ENCODE data around the gene COPS3. TPM values are rescaled to one million over a fixed set of nuclear protein-coding genes. Genes with fewer than 3 reads are reported as not detected.

The COPS3 gene
- total RNA-seq, 6 experiments from 2014 or later, result 82.3 to 93.7 (median 86.7) TPM

- peaks cover 3% of the 10 kb centered on the region for H3K27me3 Mint-ChIP-seq (ENCODE audit: insufficient read depth)
- no peaks in the 10 kb centered on the region for H3K4me1 Mint-ChIP-seq (ENCODE audit: low read depth)
- peaks cover 39% of the 10 kb centered on the region for H3K36me3 Mint-ChIP-seq (ENCODE audit: low read depth)
- H3K27ac Mint-ChIP-seq, result no peak overlapping the region
- no peak for TF ChIP-seq CTCF (IDR thresholded peaks at IDR 0.05)
- no peak for DNase-seq
- no peaks in the 10 kb centered on the region for H3K9me3 Mint-ChIP-seq
- H3K4me3 Mint-ChIP-seq, result no peak overlapping the region
These were observed 60.5 kb downstream of the COPS3 start for GRCh38 chr17:17220529-17220928.

GRCh38 chr17:17217995-17218394 is 63.1 kb downstream of the COPS3 start:
- Mint-ChIP-seq H3K27ac (no peak overlapping the region), H3K27me3 (ENCODE audit: insufficient read depth) (peaks cover 3% of the 10 kb centered on the region; the same call in 1 of the 2 replicates), H3K4me1 (ENCODE audit: low read depth) (no peaks in the 10 kb centered on the region)

GRCh38 chr17:17216776-17217175 is 64.3 kb downstream of the COPS3 start:
- H3K4me3 Mint-ChIP-seq, result no peak overlapping the region
- peaks cover 23% of the 10 kb centered on the region for H3K36me3 Mint-ChIP-seq (ENCODE audit: low read depth)
- H3K27ac Mint-ChIP-seq, result no peak overlapping the region
- no peak for DNase-seq
- no peak for TF ChIP-seq CTCF (IDR thresholded peaks at IDR 0.05)
- H3K9me3 Mint-ChIP-seq, result no peaks in the 10 kb centered on the region
- H3K27me3 Mint-ChIP-seq (ENCODE audit: insufficient read depth), result peaks cover 3% of the 10 kb centered on the region; the same call in 1 of the 2 replicates
- H3K4me1 Mint-ChIP-seq (ENCODE audit: low read depth), result no peaks in the 10 kb centered on the region

More at GRCh38 chr17:17217995-17218394, 63.1 kb downstream of the COPS3 start:
- DNase-seq, result no peak
- TF ChIP-seq CTCF (IDR thresholded peaks at IDR 0.05), result no peak
- Mint-ChIP-seq H3K4me3 (no peak overlapping the region), H3K9me3 (no peaks in the 10 kb centered on the region), H3K36me3 (ENCODE audit: low read depth) (peaks cover 29% of the 10 kb centered on the region)

- H3K36me3 Mint-ChIP-seq (ENCODE audit: low read depth), result peaks cover 23% of the 10 kb centered on the region
- H3K27me3 Mint-ChIP-seq (ENCODE audit: insufficient read depth), result peaks cover 3% of the 10 kb centered on the region; the same call in 1 of the 2 replicates
- no peak for TF ChIP-seq CTCF (IDR thresholded peaks at IDR 0.05)
These were observed 64.8 kb downstream of the COPS3 start for GRCh38 chr17:17216236-17216635.

GRCh38 chr17:17215575-17215974 is 65.5 kb downstream of the COPS3 start:
- H3K27ac Mint-ChIP-seq, result no peak overlapping the region
- no peaks in the 10 kb centered on the region for H3K9me3 Mint-ChIP-seq
- no peak for TF ChIP-seq CTCF (IDR thresholded peaks at IDR 0.05)
- DNase-seq, result no peak
- H3K4me3 Mint-ChIP-seq, result no peak overlapping the region
- peaks cover 23% of the 10 kb centered on the region for H3K36me3 Mint-ChIP-seq (ENCODE audit: low read depth)
- no peaks in the 10 kb centered on the region for H3K4me1 Mint-ChIP-seq (ENCODE audit: low read depth)
- peaks cover 3% of the 10 kb centered on the region; the same call in 1 of the 2 replicates for H3K27me3 Mint-ChIP-seq (ENCODE audit: insufficient read depth)

More at GRCh38 chr17:17216236-17216635, 64.8 kb downstream of the COPS3 start:
- no peak for DNase-seq
- Mint-ChIP-seq H3K4me1 (ENCODE audit: low read depth) (no peaks in the 10 kb centered on the region), H3K4me3 (no peak overlapping the region), H3K27ac (no peak overlapping the region), H3K9me3 (no peaks in the 10 kb centered on the region)
